K562 (cell line): ENCODE measurements around the gene SEMA3F. TPM values are rescaled to one million over a fixed set of nuclear protein-coding genes. Genes with fewer than 3 reads are reported as not detected.

Experiments used
- ATAC-seq: fragments of 200-7000 bp; cut with Tn5 transposase; 3 replicates; pipeline ENCODE4 v1.9.1; 2020; ENCODE audit warnings: moderate library complexity
- BruUV-seq: library from RNA; stranded (reverse); fragments of 400-500 nt; replicated peaks from 2 replicates; lab custom pipeline; 2021; lab: Mats Ljungman, UMichigan
- CTCF ChIA-PET: fragments of 300-600 bp; formaldehyde crosslinking; extraction: SDS; loops from one replicate; lab custom pipeline; 2021; ENCODE audit warnings: low intra/inter-chr PET ratio; lab: Yijun Ruan, JAX
- POLR2A ChIA-PET: fragments of 300-600, 350-650 bp; sonication (Branson Sonifier 250); formaldehyde crosslinking; extraction: SDS; loops from one replicate; lab custom pipeline; 2021; ENCODE audit warnings: antibody characterized with exemption, inconsistent platforms; lab: Yijun Ruan, JAX
- DNase-seq, 4 experiments: peaks; one replicate each; pipeline versions ENCODE4 v3.0.0 to v3.0.0-alpha.2; 2011 to 2018; ENCODE audit warnings: low spot score in 3 of 4, mixed read lengths in 3 of 4; ENCODE audit errors: extremely low read depth in 1 of 4
- FAIRE-seq: peaks from 2 replicates; lab custom pipeline; 2011; peaks lifted over from hg19 to GRCh38; lab: Jason Lieb, UNC
- H2AFZ ChIP-seq: 2 replicates; pipeline ENCODE4 v1.6.0; 2011; ENCODE audit warnings: low read depth, low read length, control low read depth, inconsistent platforms
- H3K27ac ChIP-seq: fragments of 200-600 bp; 3 replicates; pipeline ENCODE4 v1.8.0; 2011; ENCODE audit warnings: low read depth, mild to moderate bottlenecking, control low read depth, inconsistent platforms, low read length, moderate library complexity, mixed read lengths; ENCODE audit errors: extremely low read depth
- H3K27me3 ChIP-seq, 2 experiments: fragments of 300-600 bp in 1 of 2; 2 replicates in 1 of 2; 3 replicates in 1 of 2; pipeline versions ENCODE4 v1.6.0 to v1.8.0; 2011; ENCODE audit warnings: inconsistent platforms in 2 of 2, low read length in 2 of 2, mild to moderate bottlenecking in 1 of 2, mixed read lengths in 1 of 2, moderate library complexity in 1 of 2; ENCODE audit not compliant: control insufficient read depth in 2 of 2, insufficient read depth in 2 of 2
- H3K36me3 ChIP-seq: fragments of 300-600 bp; 3 replicates; pipeline ENCODE4 v1.8.0; 2011; ENCODE audit warnings: mild to moderate bottlenecking, low read length, inconsistent platforms; ENCODE audit not compliant: control insufficient read depth, insufficient read depth
- H3K4me1 ChIP-seq, 2 experiments: fragments of 200-600 bp in 1 of 2; replicated peaks in 1 of 2; 2 replicates in 1 of 2; 3 replicates in 1 of 2; pipeline versions ENCODE4 v1.5.1 to v1.8.0; 2011; ENCODE audit warnings: inconsistent platforms in 2 of 2, low read length in 2 of 2, mild to moderate bottlenecking in 1 of 2, mixed read lengths in 1 of 2, moderate library complexity in 1 of 2; ENCODE audit not compliant: control insufficient read depth in 2 of 2, insufficient read depth in 2 of 2
- H3K4me2 ChIP-seq: 2 replicates; pipeline ENCODE4 v1.6.1; 2011; ENCODE audit warnings: low read length, control low read depth, inconsistent platforms, mixed read lengths; ENCODE audit not compliant: insufficient read depth
- H3K4me3 ChIP-seq: fragments of 200-600 bp; sonication (generic), shearing (Covaris generic); 2 replicates; pipeline ENCODE4 v1.5.1; 2016; ENCODE audit warnings: control low read depth, inconsistent platforms
- H3K79me2 ChIP-seq: fragments of 200-600 bp; 3 replicates; pipeline ENCODE4 v1.8.0; 2011; ENCODE audit warnings: low read length, inconsistent platforms; ENCODE audit not compliant: control insufficient read depth, insufficient read depth
- H3K9ac ChIP-seq, 2 experiments: 2 replicates each; pipeline versions ENCODE4 v1.6.0 to v1.6.1; 2011; ENCODE audit warnings: low read depth in 2 of 2, low read length in 2 of 2, control low read depth in 1 of 2, inconsistent platforms in 1 of 2, mild to moderate bottlenecking in 1 of 2, mixed read lengths in 1 of 2; ENCODE audit not compliant: insufficient read depth in 1 of 2
- H3K9me1 ChIP-seq: one replicate; pipeline ENCODE4 v1.6.0; 2011; ENCODE audit warnings: inconsistent platforms, mild to moderate bottlenecking, low read length, moderate library complexity; ENCODE audit not compliant: control insufficient read depth, insufficient read depth
- H3K9me3 ChIP-seq: replicated peaks from 2 replicates; pipeline ENCODE4 v1.5.1; 2011; ENCODE audit warnings: low read depth, low read length, inconsistent platforms; ENCODE audit not compliant: control insufficient read depth, insufficient read depth
- H4K20me1 ChIP-seq: replicated peaks from 2 replicates; pipeline ENCODE4 v1.6.1; 2011; ENCODE audit warnings: low read length, inconsistent platforms, mixed read lengths; ENCODE audit not compliant: control insufficient read depth, insufficient read depth
- BRF1 ChIP-seq: IDR thresholded peaks from 3 replicates; pipeline ENCODE4 v1.6.1; 2011; ENCODE audit warnings: borderline replicate concordance, mild to moderate bottlenecking; ENCODE audit not compliant: insufficient read length; ENCODE audit errors: extremely low read depth
- HNRNPH1 ChIP-seq: fragments of 200-400 bp; formaldehyde crosslinking; optimal IDR thresholded peaks from 2 replicates; pipeline ENCODE3; 2017; ENCODE audit warnings: low read depth, mild to moderate bottlenecking, low read length, moderate library complexity
- NCOA6 ChIP-seq: fragments of 450-650 bp; IDR thresholded peaks from 2 replicates; pipeline ENCODE4 v1.6.1; 2017; ENCODE audit warnings: mild to moderate bottlenecking
- PRDM10 ChIP-seq: fragments of 450-650 bp; IDR thresholded peaks from 2 replicates; pipeline ENCODE4 v1.6.1; 2018; ENCODE audit not compliant: partially characterized antibody
- RERE ChIP-seq: sonication (generic); formaldehyde crosslinking; IDR thresholded peaks from 2 replicates; pipeline ENCODE4 v1.8.0; 2023; ENCODE audit warnings: missing genetic modification reagents, mild to moderate bottlenecking, borderline replicate concordance
- SLC30A9 ChIP-seq: fragments of 250-450 bp; sonication (Bioruptor Pico); IDR thresholded peaks from 2 replicates; pipeline ENCODE4 v1.8.0; 2022; ENCODE audit warnings: mild to moderate bottlenecking, moderate library complexity
- SMARCE1 ChIP-seq: fragments of 450-650 bp; IDR thresholded peaks from 2 replicates; pipeline ENCODE4 v1.7.1; 2016; ENCODE audit warnings: mild to moderate bottlenecking
- SRF ChIP-seq, 2 experiments: fragments of 250-450, 450-650 bp in 1 of 2; sonication (Bioruptor Pico) in 1 of 2; sonication (generic) in 1 of 2; formaldehyde crosslinking; IDR thresholded peaks; 2 replicates each; pipeline versions ENCODE4 v1.5.0 to v1.5.1; 2020 to 2022; ENCODE audit warnings: mild to moderate bottlenecking in 1 of 2, missing genetic modification reagents in 1 of 2
- TCFL5 ChIP-seq: fragments of 250-450 bp; sonication (Bioruptor Pico); conservative IDR thresholded peaks from 2 replicates; pipeline ENCODE4 v1.6.1; 2021; ENCODE audit warnings: mild to moderate bottlenecking, moderate library complexity, matching md5 sums
- THRA ChIP-seq: fragments of 450-650 bp; IDR thresholded peaks from 2 replicates; pipeline ENCODE4 v1.6.1; 2017; ENCODE audit warnings: mild to moderate bottlenecking, moderate library complexity
- ZFP1 ChIP-seq: fragments of 450-650 bp; formaldehyde crosslinking; IDR thresholded peaks from 2 replicates; pipeline ENCODE4 v1.4.0; 2020; ENCODE audit warnings: mild to moderate bottlenecking, mixed read lengths
- ZNF121 ChIP-seq: sonication (generic); formaldehyde crosslinking; conservative IDR thresholded peaks from 2 replicates; pipeline ENCODE4 v1.8.0; 2022; ENCODE audit warnings: missing genetic modification reagents
- ZSCAN29 ChIP-seq: fragments of 450-650 bp; IDR thresholded peaks from 2 replicates; pipeline ENCODE4 v1.6.1; 2017
- WGBS: fragments of 100-300 bp; shearing (Covaris generic); methylation state at CpG from one replicate; pipeline ENCODE4 v1.1.6; 2016; ENCODE audit warnings: low coverage, mixed read lengths; ENCODE audit not compliant: insufficient coverage; ENCODE audit errors: missing lambda C conversion rate; 5-methylcytosine and 5-hydroxymethylcytosine counted together
- in situ Hi-C: fragments of 300-500 bp; cut with MboI; formaldehyde crosslinking; loops from 4 replicates; pipeline ENCODE4 v1.15.0; 2018; ENCODE audit warnings: inconsistent platforms, mixed read lengths
- intact Hi-C: fragments of 100-400 bp; cut with micrococcal nuclease; formaldehyde crosslinking; loops from 2 replicates; pipeline ENCODE4 v1.14.2; 2022
- polyA plus RNA-seq, 8 experiments: library from polyadenylated mRNA; depleted of rRNA in 4 of 8; stranded (reverse) in 5 of 8; unstranded in 3 of 8; fragments of >200 nt; fragmentation: Nextera tagmentation in 2 of 8; fragmentation: Illumina TruSeq in 1 of 8; extraction: Ambion mirVana in 2 of 8; extraction: Trizol in 1 of 8; gene quantifications; 2 replicates each; pipeline versions ENCODE4 v1.2.1 to v1.2.3, GENCODE V29; 2011 to 2014; ENCODE audit warnings: inconsistent platforms in 1 of 8, missing spikeins in 1 of 8
- total RNA-seq, 7 experiments: library from RNA; depleted of rRNA in 6 of 7; stranded (reverse); fragments of >200 nt in 6 of 7; fragmentation: Illumina TruSeq in 2 of 7; extraction: Trizol in 2 of 7; gene quantifications; 2 replicates each; pipeline versions ENCODE4 v1.2.1 to v1.2.3, GENCODE V29; 2011 to 2021; ENCODE audit warnings: low replicate concordance in 1 of 7

The SEMA3F gene
- total and polyA plus RNA-seq, 9 of the 15 experiments (the other 6 are each of a cell fraction or from before 2014, with no cell fraction given) = 0.58 to 3.0 (median 2.0) TPM; not detected in 2

GRCh38 chr3:50219285-50219684 lies 64.2 kb downstream of the SEMA3F start:
- ATAC-seq (no peak), FAIRE-seq (no peak), DNase-seq (no peak)
- ChIA-PET POLR2A (interaction anchor here (0.6 to 0.9 kb wide), 2 partner anchors 27 to 1774 kb away, joined by 3 to 4 read pairs; no protein-coding TSS in a partner anchor), CTCF (no interaction called here)
- Histone ChIP-seq H4K20me1 (no peaks in the 10 kb centered on the region), H3K4me3 (no peak overlapping the region), H3K9me1 (no peaks in the 10 kb centered on the region), H2AFZ (no peak overlapping the region), H3K4me1 (peaks cover 0 to 5% of the 10 kb centered on the region in 2 experiments; a peak in 2 of 5 replicates), H3K9me3 (no peaks in the 10 kb centered on the region), H3K9ac (no peak overlapping the region), H3K4me2 (no peak overlapping the region), H3K36me3 (no peaks in the 10 kb centered on the region), H3K27me3 (peaks cover 3 to 31% of the 10 kb centered on the region in 2 experiments; a peak in 3 of 5 replicates), H3K27ac (no peak overlapping the region), H3K79me2 (no peaks in the 10 kb centered on the region)
- in situ Hi-C loops = no loop called here
- 24% methylated on average over 4 of the region's 5 CpGs for WGBS
- intact Hi-C loops = no loop called here
- BruUV-seq = no TSS peak
- no peak for TF ChIP-seq THRA
- TF ChIP-seq SRF (CRISPR knock-in tag; IDR thresholded peaks at IDR 0.05) = no peak
- TF ChIP-seq ZNF121 (CRISPR knock-in tag) = no peak
- no peak for TF ChIP-seq ZFP1
- no peak for TF ChIP-seq TCFL5 (CRISPR knock-in tag)
- no peak for TF ChIP-seq SMARCE1
- no peak for TF ChIP-seq SLC30A9 (CRISPR knock-in tag)
- TF ChIP-seq BRF1 = no peak
- TF ChIP-seq HNRNPH1 = no peak
- no peak for TF ChIP-seq PRDM10
- no peak for TF ChIP-seq ZSCAN29
- no peak for TF ChIP-seq NCOA6
- no peak for TF ChIP-seq RERE (CRISPR knock-in tag)
